KG1 (cell line): ENCODE measurements around the gene RNFT1.
"Not testable (repeated sequence)": the region's sequence is repeated elsewhere in the genome, so short reads cannot be mapped to it uniquely, and the experiment has no call there.

Experiments
- DNase-seq: peaks from one replicate; lab custom pipeline; 2025; lab: John Stamatoyannopoulos, UW

The RNFT1 gene

GRCh38 chr17:59930121-59930520, 34.4 kb downstream of the RNFT1 start:
- DNase-seq, result not testable (repeated sequence)

GRCh38 chr17:59920637-59921036, 43.9 kb downstream of the RNFT1 start:
- not testable (repeated sequence) for DNase-seq

DNA sequence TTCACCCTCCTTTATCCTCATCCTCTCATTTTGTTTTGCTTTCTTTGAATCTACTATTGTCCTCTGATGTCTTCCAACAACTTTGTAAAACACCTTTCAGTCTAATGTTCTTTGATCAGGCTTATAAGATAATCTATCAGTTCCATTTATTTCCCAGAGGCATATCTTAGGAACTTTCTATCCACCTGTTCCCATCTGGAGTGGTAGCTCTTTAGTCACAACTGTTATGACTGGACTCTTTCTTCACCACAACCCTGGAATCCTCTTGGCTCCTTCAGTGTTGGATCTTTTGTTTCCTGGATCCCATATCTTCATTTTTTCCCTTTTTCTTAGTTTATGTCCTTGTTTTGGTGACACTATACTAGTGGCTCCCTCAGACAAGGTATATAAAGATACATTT, 48.1 kb downstream of the RNFT1 start:
- DNase-seq, result no peak

DNA sequence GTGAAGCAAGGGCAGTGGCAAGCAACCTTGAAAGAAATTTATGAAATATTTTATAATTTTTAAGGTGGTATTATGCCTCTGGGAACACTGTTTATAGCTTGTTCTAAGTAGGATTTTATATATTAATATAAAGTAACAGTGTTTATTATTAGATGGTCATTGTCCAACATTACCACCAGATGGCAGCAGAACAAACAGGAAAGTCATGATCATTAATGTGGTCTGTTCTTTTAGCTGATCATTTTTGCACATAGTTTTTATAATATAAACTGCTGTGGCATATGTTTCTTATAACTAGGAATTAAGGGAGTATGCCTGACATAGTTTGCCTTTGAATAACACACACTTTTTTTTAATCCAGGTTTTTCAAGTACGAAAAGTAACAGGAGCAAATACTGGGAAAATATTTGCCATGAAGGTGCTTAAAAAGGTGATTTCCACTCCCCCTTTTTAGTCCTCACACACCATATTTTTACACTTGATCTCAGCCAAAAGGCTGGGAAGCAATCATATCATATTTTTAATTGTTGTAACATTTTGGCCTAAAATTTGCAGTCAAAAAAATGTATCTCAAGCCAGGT, 50.2 kb downstream of the RNFT1 start:
- DNase-seq, result no peak

DNA sequence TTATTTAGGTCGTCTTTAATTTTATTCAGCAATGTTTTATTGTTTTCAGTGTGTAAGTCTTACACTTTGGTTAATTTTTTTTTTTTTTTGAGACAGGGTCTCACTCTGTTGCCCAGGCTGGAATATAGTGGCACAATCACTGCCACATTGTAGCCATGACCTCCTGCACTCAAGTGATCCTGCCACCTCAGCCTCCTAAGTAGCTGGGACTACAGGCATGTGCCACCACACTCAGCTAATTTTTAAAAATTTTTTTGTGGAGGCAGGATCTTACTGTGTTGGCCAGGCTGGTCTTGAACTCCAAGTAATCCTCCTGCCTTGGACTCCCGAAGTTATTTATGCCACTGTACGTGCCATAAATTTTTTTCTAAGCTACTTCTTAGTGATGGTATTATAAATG, 57.1 kb downstream of the RNFT1 start:
- DNase-seq, result no peak

- no peak for DNase-seq
Observed at GRCh38 chr17:59903455-59903854, 61.1 kb downstream of the RNFT1 start.
